Left lobe of liver (tissue), 2 donors: Measurements from ENCODE around the gene CABP7. TPM values are rescaled to one million over a fixed set of nuclear protein-coding genes. Genes with fewer than 3 reads are reported as not detected.

Experiments used
- ATAC-seq: fragments of 200-7000 bp; cut with Tn5 transposase; one replicate; pipeline ENCODE4 v1.9.1; 2020; ENCODE audit warnings: mild to moderate bottlenecking, moderate library complexity
- DNase-seq: peaks from one replicate; pipeline ENCODE4 v3.0.0-alpha.2; 2020; ENCODE audit warnings: low spot score
- total RNA-seq: library from RNA; stranded (reverse); gene quantifications from one replicate; pipeline ENCODE4 v1.2.1, GENCODE V29; 2021
- donor health status: DM: no; HTN: no; CAD: no; lungs with moderate emphysema.
- donor health status: DM: no; HTN: yes; CAD: no.

Gene CABP7
- total RNA-seq, 1 donor from 2014 or later, result not detected

GRCh38 chr22:29702000-29702930 lies 17.5 kb upstream of the CABP7 start:
- ATAC-seq (peak; percentile 35), DNase-seq (no peak)

- peak; percentile 14 for ATAC-seq
- no peak for DNase-seq
These were observed 16.8 kb upstream of the CABP7 start for GRCh38 chr22:29702931-29703501.

- ATAC-seq, result no peak
- no peak for DNase-seq
These were observed 16.1 kb upstream of the CABP7 start for GRCh38 chr22:29703569-29704195.

- ATAC-seq, result peak; percentile 14
- no peak for DNase-seq
These were observed 15.1 kb upstream of the CABP7 start for GRCh38 chr22:29704528-29705285.

- DNase-seq (no peak), ATAC-seq (no peak)
These were observed 14.2 kb upstream of the CABP7 start for GRCh38 chr22:29705651-29706050.

- no peak for DNase-seq
These were observed 13.3 kb upstream of the CABP7 start for GRCh38 chr22:29706486-29706885.

GRCh38 chr22:29707010-29707409 lies 12.8 kb upstream of the CABP7 start:
- DNase-seq (no peak), ATAC-seq (no peak)

More at GRCh38 chr22:29706486-29706885, 13.3 kb upstream of the CABP7 start:
- no peak for ATAC-seq

- ATAC-seq (no peak), DNase-seq (no peak)
These were observed 12.3 kb upstream of the CABP7 start for GRCh38 chr22:29707471-29707870.

GRCh38 chr22:29710193-29710592 lies 9.6 kb upstream of the CABP7 start:
- no peak for ATAC-seq
- no peak for DNase-seq

- DNase-seq, result no peak
- no peak for ATAC-seq
These were observed 8.7 kb upstream of the CABP7 start for GRCh38 chr22:29710922-29711593.

- DNase-seq (no peak), ATAC-seq (no peak)
These were observed 7.7 kb upstream of the CABP7 start for GRCh38 chr22:29712119-29712518.

- DNase-seq, result no peak
- no peak for ATAC-seq
These were observed 6.6 kb upstream of the CABP7 start for GRCh38 chr22:29713156-29713727.

GRCh38 chr22:29715240-29715639 lies 4.6 kb upstream of the CABP7 start:
- ATAC-seq, result no peak
- DNase-seq, result no peak

- DNase-seq, result no peak
- no peak for ATAC-seq
These were observed 4.1 kb upstream of the CABP7 start for GRCh38 chr22:29715705-29716104.

GRCh38 chr22:29716814-29717545 lies 2.8 kb upstream of the CABP7 start:
- ATAC-seq, result peak; percentile 91
- peak; percentile 63 for DNase-seq

- DNase-seq, result no peak
- ATAC-seq, result no peak
These were observed 2.0 kb upstream of the CABP7 start for GRCh38 chr22:29717789-29718188.

- ATAC-seq (no peak), DNase-seq (no peak)
These were observed 579 bp upstream of the CABP7 start for GRCh38 chr22:29718949-29719898.

- DNase-seq, result no peak
These were observed 1.1 kb downstream of the CABP7 start for GRCh38 chr22:29720811-29721323.

More at GRCh38 chr22:29720811-29721323, 1.1 kb downstream of the CABP7 start:
- ATAC-seq, result no peak
